Lower leg skin (tissue), 3 donors: ENCODE measurements around the gene SBNO1.

Experiments used
- CTCF ChIP-seq, 3 donors: fragments of 450-650 bp; IDR thresholded peaks; one replicate each; pipeline ENCODE4 v1.5.1; 2016; ENCODE audit warnings: antibody characterized with exemption in 3 of 3, mild to moderate bottlenecking in 3 of 3, moderate library complexity in 2 of 3
- POLR2A ChIP-seq, 2 donors: fragments of 450-650 bp; IDR thresholded peaks; one replicate each; pipeline ENCODE4 v1.6.1; 2016 to 2017; ENCODE audit warnings: antibody characterized with exemption in 2 of 2, mild to moderate bottlenecking in 1 of 2, moderate library complexity in 1 of 2

- TF ChIP-seq CTCF (IDR thresholded peaks at IDR 0.05) (no peak), POLR2A (IDR thresholded peaks at IDR 0.05) (no peak)
Measured at GRCh38 chr12:123258593-123258992, 106.1 kb downstream of the SBNO1 start.
